Measurements from ENCODE around the gene GATA6. TPM values are rescaled to one million over a fixed set of nuclear protein-coding genes. Genes with fewer than 3 reads are reported as not detected.
A peak's percentile ranks its signal among the peaks of the same experiment; 100 is the strongest.

GATA6 gene
- total RNA-seq, 1 donor from 2014 or later = 1.9 TPM

- H3K27me3 Mint-ChIP-seq (ENCODE audit: unreplicated experiment) = peaks cover 16% of the 10 kb centered on the region
- no peak overlapping the region for H3K27ac Mint-ChIP-seq (ENCODE audit: unreplicated experiment)
- TF ChIP-seq CTCF (IDR thresholded peaks at IDR 0.05) = no peak
- peaks cover 4% of the 10 kb centered on the region for H3K4me1 Mint-ChIP-seq (ENCODE audit: unreplicated experiment)
- no peaks in the 10 kb centered on the region for H3K36me3 Mint-ChIP-seq (ENCODE audit: unreplicated experiment)
- H3K4me3 Mint-ChIP-seq (ENCODE audit: unreplicated experiment) = no peak overlapping the region
- no peaks in the 10 kb centered on the region for H3K9me3 Mint-ChIP-seq (ENCODE audit: unreplicated experiment)
- DNase-seq (ENCODE audit: extremely low spot score, unreplicated experiment) = no peak
Observed at GRCh38 chr18:22229456-22230124, 60.2 kb downstream of the GATA6 start.

- no peaks in the 10 kb centered on the region for H3K9me3 Mint-ChIP-seq (ENCODE audit: unreplicated experiment)
- peak; percentile 76 for DNase-seq (ENCODE audit: extremely low spot score, unreplicated experiment)
- H3K27me3 Mint-ChIP-seq (ENCODE audit: unreplicated experiment) = peaks cover 20% of the 10 kb centered on the region
- no peaks in the 10 kb centered on the region for H3K36me3 Mint-ChIP-seq (ENCODE audit: unreplicated experiment)
- TF ChIP-seq CTCF (IDR thresholded peaks at IDR 0.05) = no peak
- peaks cover 4% of the 10 kb centered on the region for H3K4me1 Mint-ChIP-seq (ENCODE audit: unreplicated experiment)
- H3K4me3 Mint-ChIP-seq (ENCODE audit: unreplicated experiment) = no peak overlapping the region
- H3K27ac Mint-ChIP-seq (ENCODE audit: unreplicated experiment) = no peak overlapping the region
Observed at GRCh38 chr18:22230471-22230945, 61.1 kb downstream of the GATA6 start.

GRCh38 chr18:22233266-22233665, 63.9 kb downstream of the GATA6 start:
- H3K4me3 Mint-ChIP-seq (ENCODE audit: unreplicated experiment) = no peak overlapping the region
- no peak for TF ChIP-seq CTCF (IDR thresholded peaks at IDR 0.05)
- H3K9me3 Mint-ChIP-seq (ENCODE audit: unreplicated experiment) = no peaks in the 10 kb centered on the region
- no peaks in the 10 kb centered on the region for H3K4me1 Mint-ChIP-seq (ENCODE audit: unreplicated experiment)
- no peak overlapping the region for H3K27ac Mint-ChIP-seq (ENCODE audit: unreplicated experiment)
- H3K27me3 Mint-ChIP-seq (ENCODE audit: unreplicated experiment) = peaks cover 38% of the 10 kb centered on the region
- H3K36me3 Mint-ChIP-seq (ENCODE audit: unreplicated experiment) = no peaks in the 10 kb centered on the region
- no peak for DNase-seq (ENCODE audit: extremely low spot score, unreplicated experiment)

- Mint-ChIP-seq H3K4me3 (ENCODE audit: unreplicated experiment) (no peak overlapping the region), H3K4me1 (ENCODE audit: unreplicated experiment) (no peaks in the 10 kb centered on the region), H3K9me3 (ENCODE audit: unreplicated experiment) (no peaks in the 10 kb centered on the region), H3K27ac (ENCODE audit: unreplicated experiment) (no peak overlapping the region), H3K27me3 (ENCODE audit: unreplicated experiment) (peaks cover 50% of the 10 kb centered on the region), H3K36me3 (ENCODE audit: unreplicated experiment) (no peaks in the 10 kb centered on the region)
- no peak for DNase-seq (ENCODE audit: extremely low spot score, unreplicated experiment)
- no peak for TF ChIP-seq CTCF (IDR thresholded peaks at IDR 0.05)
Observed at GRCh38 chr18:22238036-22238435, 68.6 kb downstream of the GATA6 start.

- H3K36me3 Mint-ChIP-seq (ENCODE audit: unreplicated experiment) = no peaks in the 10 kb centered on the region
- no peaks in the 10 kb centered on the region for H3K4me1 Mint-ChIP-seq (ENCODE audit: unreplicated experiment)
- no peak for DNase-seq (ENCODE audit: extremely low spot score, unreplicated experiment)
- H3K9me3 Mint-ChIP-seq (ENCODE audit: unreplicated experiment) = no peaks in the 10 kb centered on the region
- no peak overlapping the region for H3K27ac Mint-ChIP-seq (ENCODE audit: unreplicated experiment)
- TF ChIP-seq CTCF (IDR thresholded peaks at IDR 0.05) = no peak
- H3K4me3 Mint-ChIP-seq (ENCODE audit: unreplicated experiment) = no peak overlapping the region
- peaks cover 53% of the 10 kb centered on the region for H3K27me3 Mint-ChIP-seq (ENCODE audit: unreplicated experiment)
Observed at GRCh38 chr18:22238681-22239080, 69.3 kb downstream of the GATA6 start.

Data from osteocyte (in vitro differentiated cells).